ENCODE measurements around the gene SNX9. TPM values are rescaled to one million over a fixed set of nuclear protein-coding genes. Genes with fewer than 3 reads are reported as not detected.

SNX9 gene
- total RNA-seq (10 to 100 TPM; 48.5 to 68.1 (median 63.1) TPM), polyA plus RNA-seq (10 to 100 TPM; 42.6 to 72.6 (median 60.1) TPM)

DNA sequence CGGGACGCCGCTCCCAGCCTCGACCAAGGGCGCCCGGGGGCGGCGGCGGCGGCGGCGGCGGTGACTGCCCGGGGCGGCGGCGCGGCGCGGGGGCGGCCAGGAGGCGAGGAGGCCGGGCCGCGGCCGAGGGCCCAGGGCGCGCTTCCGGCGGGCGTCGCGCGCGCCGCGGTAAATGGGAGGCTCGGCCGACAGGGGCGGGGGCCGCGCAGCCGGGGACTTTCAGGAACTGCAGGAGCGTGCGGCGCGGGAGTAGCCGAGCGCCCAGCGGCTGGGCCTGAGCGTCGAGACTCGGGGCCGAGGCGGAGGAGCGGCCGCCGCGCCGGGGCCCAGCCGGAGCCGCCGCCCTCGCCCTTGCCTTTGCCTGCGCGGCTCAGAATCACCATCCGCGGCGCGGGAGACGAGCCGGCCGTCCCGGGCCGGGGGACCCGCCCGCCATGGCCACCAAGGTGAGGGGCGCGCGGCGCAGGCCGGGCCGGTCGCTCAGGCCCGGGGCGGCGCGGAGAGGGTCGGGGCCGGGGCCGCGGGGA lies at the start of gene SNX9:
TSS of gene SNX9 (plus strand) at position 246 of the 527 bp plus-strand sequence. CDS start at position 435, 189 bp downstream.
- peak; percentile 90 for DNase-seq
- 0 to 1% methylated on average over 92 of the region's 92 CpGs for WGBS, 2 donors
- H3K36me3 ChIP-seq: no peaks in the 10 kb centered on the region
- H3K4me1 ChIP-seq: peaks cover 0 to 24% (median 22%) of the 10 kb centered on the region in 4 donors
- intact Hi-C loops (cut with DNase I): loop anchor here (2.0 to 5.0 kb wide), 3 partner anchors 49 to 249 kb away; no protein-coding TSS in a partner anchor
- TF ChIP-seq EP300 (IDR thresholded peaks at IDR 0.05) (no peak), POLR2AphosphoS5 (IDR thresholded peaks at IDR 0.05) (peak in 3 of 4 donors; percentile 64 to 77 (median 74))
- no peaks in the 10 kb centered on the region for H3K27me3 ChIP-seq
- no peaks in the 10 kb centered on the region for H3K9me3 ChIP-seq
- H3K27ac ChIP-seq: peak within 1 kb of the TSS; percentile 98 to 99 (median 98)
- H3K4me3 ChIP-seq: peak within 1 kb of the TSS; percentile 82 to 98 (median 92)

- intact Hi-C loops (cut with DNase I): no loop called here
- Histone ChIP-seq H3K27ac (no peak overlapping the region), H3K27me3 (peaks cover 0 to 12% (median 0%) of the 10 kb centered on the region in 3 donors), H3K9me3 (no peaks in the 10 kb centered on the region), H3K4me1 (no peaks in the 10 kb centered on the region), H3K4me3 (no peak overlapping the region), H3K36me3 (no peaks in the 10 kb centered on the region)
- DNase-seq: no peak
- no peak for TF ChIP-seq POLR2AphosphoS5 (IDR thresholded peaks at IDR 0.05)
- TF ChIP-seq POLR2A (IDR thresholded peaks at IDR 0.05): no peak
- TF ChIP-seq, protein P1, sequence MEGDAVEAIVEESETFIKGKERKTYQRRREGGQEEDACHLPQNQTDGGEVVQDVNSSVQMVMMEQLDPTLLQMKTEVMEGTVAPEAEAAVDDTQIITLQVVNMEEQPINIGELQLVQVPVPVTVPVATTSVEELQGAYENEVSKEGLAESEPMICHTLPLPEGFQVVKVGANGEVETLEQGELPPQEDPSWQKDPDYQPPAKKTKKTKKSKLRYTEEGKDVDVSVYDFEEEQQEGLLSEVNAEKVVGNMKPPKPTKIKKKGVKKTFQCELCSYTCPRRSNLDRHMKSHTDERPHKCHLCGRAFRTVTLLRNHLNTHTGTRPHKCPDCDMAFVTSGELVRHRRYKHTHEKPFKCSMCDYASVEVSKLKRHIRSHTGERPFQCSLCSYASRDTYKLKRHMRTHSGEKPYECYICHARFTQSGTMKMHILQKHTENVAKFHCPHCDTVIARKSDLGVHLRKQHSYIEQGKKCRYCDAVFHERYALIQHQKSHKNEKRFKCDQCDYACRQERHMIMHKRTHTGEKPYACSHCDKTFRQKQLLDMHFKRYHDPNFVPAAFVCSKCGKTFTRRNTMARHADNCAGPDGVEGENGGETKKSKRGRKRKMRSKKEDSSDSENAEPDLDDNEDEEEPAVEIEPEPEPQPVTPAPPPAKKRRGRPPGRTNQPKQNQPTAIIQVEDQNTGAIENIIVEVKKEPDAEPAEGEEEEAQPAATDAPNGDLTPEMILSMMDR (IDR thresholded peaks at IDR 0.05): no peak
- no peak for TF ChIP-seq EP300 (IDR thresholded peaks at IDR 0.05)
- 36 to 70% methylated on average over 10 of the region's 10 CpGs for WGBS, 2 donors
Measured at GRCh38 chr6:157773248-157773773, 49.7 kb upstream of the SNX9 start.

DNA sequence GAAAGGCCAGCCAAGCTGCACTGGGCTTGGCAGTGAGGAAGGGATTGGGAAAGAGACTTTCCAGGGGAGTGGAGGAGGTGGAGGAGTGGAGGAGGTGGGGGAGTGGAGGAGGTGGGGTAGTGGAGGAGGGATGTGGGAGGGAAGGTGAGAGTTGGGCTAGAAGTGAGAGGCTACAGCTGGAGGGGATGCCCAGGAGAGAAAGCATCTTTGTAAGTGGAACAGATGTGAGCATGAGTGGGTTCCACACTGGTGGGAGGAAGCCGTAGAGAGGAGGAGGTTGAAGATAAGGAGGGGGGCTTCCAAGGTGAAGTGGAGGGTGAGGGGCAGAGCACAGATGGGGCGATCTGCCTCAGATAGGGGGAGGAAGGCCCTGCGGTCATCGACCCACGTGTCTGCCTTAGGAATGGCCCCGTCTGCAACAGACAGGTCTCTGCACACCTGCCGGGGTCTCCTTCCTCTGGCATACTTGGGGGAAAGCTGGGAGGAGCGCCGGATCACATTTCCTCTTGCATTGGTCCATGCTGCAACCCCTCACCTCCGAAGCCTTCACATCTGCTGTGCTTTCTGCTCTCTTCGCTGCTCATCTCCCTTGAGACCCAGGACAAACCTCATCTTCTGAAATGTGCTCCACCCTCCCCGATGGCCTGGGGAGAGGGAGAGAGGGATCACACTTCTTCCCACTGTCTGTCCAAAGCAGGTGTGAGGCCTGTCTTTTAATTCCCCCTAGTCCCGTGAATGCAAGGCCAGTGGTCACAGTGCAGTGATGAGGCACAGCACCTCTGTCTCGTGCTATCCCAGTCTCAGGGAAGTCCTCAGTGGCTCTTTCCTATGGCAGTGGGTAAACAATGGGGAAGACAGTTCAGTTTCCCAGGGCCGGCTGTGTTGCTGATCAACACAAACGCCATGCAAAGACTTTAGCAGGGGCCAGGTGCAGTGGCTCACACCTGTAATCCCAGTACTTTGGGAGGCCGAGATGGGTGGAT lies 48.6 kb upstream of the SNX9 start:
- Histone ChIP-seq H3K9me3 (no peaks in the 10 kb centered on the region), H3K27ac (no peak overlapping the region), H3K4me3 (no peak overlapping the region), H3K36me3 (no peaks in the 10 kb centered on the region), H3K27me3 (peaks cover 0 to 12% (median 0%) of the 10 kb centered on the region in 3 donors), H3K4me1 (no peaks in the 10 kb centered on the region)
- 72 to 82% methylated on average over 17 of the region's 17 CpGs for WGBS, 2 donors
- no peak for TF ChIP-seq POLR2AphosphoS5 (IDR thresholded peaks at IDR 0.05)
- TF ChIP-seq, protein P1 (IDR thresholded peaks at IDR 0.05): no peak
- TF ChIP-seq EP300 (IDR thresholded peaks at IDR 0.05): no peak
- TF ChIP-seq POLR2A (IDR thresholded peaks at IDR 0.05): no peak
- DNase-seq: no peak
- intact Hi-C loops (cut with DNase I): no loop called here

DNA sequence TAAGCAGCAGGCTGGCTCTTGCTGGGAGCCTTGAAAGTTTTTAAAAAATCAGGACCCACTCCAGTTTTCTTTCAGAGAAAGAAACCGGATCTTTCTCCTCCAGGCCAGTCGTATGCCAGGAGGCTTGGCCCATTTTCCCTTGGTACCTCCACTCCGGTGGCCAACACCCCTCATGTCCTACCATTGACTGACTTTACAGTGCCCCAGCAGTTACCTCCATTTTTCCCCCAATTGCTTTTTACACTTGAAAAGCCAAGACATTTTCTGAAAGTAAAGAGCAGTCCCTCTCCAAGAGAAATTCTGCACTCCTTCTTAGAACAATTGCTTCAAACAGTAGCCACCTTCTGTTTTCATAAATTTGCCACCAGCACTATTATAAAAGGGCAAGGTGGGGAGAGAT lies 47.7 kb upstream of the SNX9 start:
- intact Hi-C loops (cut with DNase I): no loop called here
- no peak overlapping the region for H3K27ac ChIP-seq
- H3K9me3 ChIP-seq: no peaks in the 10 kb centered on the region
- H3K27me3 ChIP-seq: peaks cover 0 to 12% (median 0%) of the 10 kb centered on the region in 3 donors
- TF ChIP-seq, protein P1 (IDR thresholded peaks at IDR 0.05): no peak
- TF ChIP-seq EP300 (IDR thresholded peaks at IDR 0.05) (no peak), POLR2AphosphoS5 (IDR thresholded peaks at IDR 0.05) (no peak), POLR2A (IDR thresholded peaks at IDR 0.05) (no peak)
- WGBS, 2 donors: 90 to 92% methylated on average over 3 of the region's 3 CpGs
- H3K4me1 ChIP-seq: no peaks in the 10 kb centered on the region
- no peak overlapping the region for H3K4me3 ChIP-seq
- H3K36me3 ChIP-seq: no peaks in the 10 kb centered on the region
- DNase-seq: no peak

- Histone ChIP-seq H3K27me3 (peaks cover 0 to 9% (median 0%) of the 10 kb centered on the region in 3 donors), H3K9me3 (no peaks in the 10 kb centered on the region), H3K4me1 (no peaks in the 10 kb centered on the region), H3K4me3 (no peak overlapping the region), H3K27ac (no peak overlapping the region), H3K36me3 (no peaks in the 10 kb centered on the region)
- intact Hi-C loops (cut with DNase I): no loop called here
- 95 to 97% methylated on average over 4 of the region's 4 CpGs for WGBS, 2 donors
- TF ChIP-seq, protein P1 (IDR thresholded peaks at IDR 0.05): no peak
- TF ChIP-seq EP300 (IDR thresholded peaks at IDR 0.05) (no peak), POLR2AphosphoS5 (IDR thresholded peaks at IDR 0.05) (no peak), POLR2A (IDR thresholded peaks at IDR 0.05) (no peak)
- DNase-seq: no peak
Measured at GRCh38 chr6:157777344-157777743, 45.7 kb upstream of the SNX9 start.
